ENCODE measurements around the gene KPNA5. TPM values are rescaled to one million over a fixed set of nuclear protein-coding genes. Genes with fewer than 3 reads are reported as not detected.

KPNA5 gene
- total RNA-seq, 1 experiment from 2014 or later, result 12.0 TPM

DNA sequence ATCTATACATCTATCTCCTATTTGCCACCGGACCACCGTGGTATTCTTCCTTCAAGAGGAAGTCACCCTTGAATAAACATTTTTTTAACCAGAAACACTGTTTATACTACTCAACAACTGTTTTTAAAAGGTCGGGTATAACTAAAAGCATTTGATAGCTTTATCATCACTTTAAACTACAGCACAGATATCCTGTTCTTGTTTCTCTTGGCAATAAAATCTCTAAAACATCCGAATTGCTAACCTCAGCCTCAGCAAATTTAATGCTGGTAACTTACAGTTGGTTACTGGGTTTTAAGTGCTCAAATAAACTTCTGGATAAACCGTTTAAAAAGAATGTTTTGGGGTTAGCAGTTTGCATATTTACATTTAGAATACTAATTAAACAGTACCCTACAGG lies 32.9 kb upstream of the KPNA5 start:
- intact Hi-C loops (cut with micrococcal nuclease; ENCODE audit: unreplicated experiment), result loop anchor here (5.0 to 10.0 kb wide), 2 partner anchors 203 to 361 kb away; no protein-coding TSS in a partner anchor
- Mint-ChIP-seq H3K4me3 (ENCODE audit: unreplicated experiment) (no peak overlapping the region), H3K4me1 (ENCODE audit: low read depth, unreplicated experiment) (no peaks in the 10 kb centered on the region), H3K27ac (ENCODE audit: unreplicated experiment) (no peak overlapping the region), H3K9me3 (ENCODE audit: unreplicated experiment) (no peaks in the 10 kb centered on the region), H3K27me3 (ENCODE audit: insufficient read depth, unreplicated experiment) (no peaks in the 10 kb centered on the region), H3K36me3 (ENCODE audit: insufficient read depth, unreplicated experiment) (peaks cover 15% of the 10 kb centered on the region)
- H3K4me1 ChIP-seq, result no peaks in the 10 kb centered on the region
- H3K27me3 ChIP-seq (replicated peaks; ENCODE audit: control insufficient read depth, insufficient read depth, low read length), result no peaks in the 10 kb centered on the region
- H3K9me3 ChIP-seq, result no peaks in the 10 kb centered on the region
- ChIA-PET POLR2A (no interaction called here), CTCF (no interaction called here)
- DNase-seq, result no peak
- TF ChIP-seq, protein P1, sequence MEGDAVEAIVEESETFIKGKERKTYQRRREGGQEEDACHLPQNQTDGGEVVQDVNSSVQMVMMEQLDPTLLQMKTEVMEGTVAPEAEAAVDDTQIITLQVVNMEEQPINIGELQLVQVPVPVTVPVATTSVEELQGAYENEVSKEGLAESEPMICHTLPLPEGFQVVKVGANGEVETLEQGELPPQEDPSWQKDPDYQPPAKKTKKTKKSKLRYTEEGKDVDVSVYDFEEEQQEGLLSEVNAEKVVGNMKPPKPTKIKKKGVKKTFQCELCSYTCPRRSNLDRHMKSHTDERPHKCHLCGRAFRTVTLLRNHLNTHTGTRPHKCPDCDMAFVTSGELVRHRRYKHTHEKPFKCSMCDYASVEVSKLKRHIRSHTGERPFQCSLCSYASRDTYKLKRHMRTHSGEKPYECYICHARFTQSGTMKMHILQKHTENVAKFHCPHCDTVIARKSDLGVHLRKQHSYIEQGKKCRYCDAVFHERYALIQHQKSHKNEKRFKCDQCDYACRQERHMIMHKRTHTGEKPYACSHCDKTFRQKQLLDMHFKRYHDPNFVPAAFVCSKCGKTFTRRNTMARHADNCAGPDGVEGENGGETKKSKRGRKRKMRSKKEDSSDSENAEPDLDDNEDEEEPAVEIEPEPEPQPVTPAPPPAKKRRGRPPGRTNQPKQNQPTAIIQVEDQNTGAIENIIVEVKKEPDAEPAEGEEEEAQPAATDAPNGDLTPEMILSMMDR (IDR thresholded peaks at IDR 0.05; ENCODE audit: insufficient read depth in 1 of 2, low read depth in 1 of 2, low read length in 1 of 2, severe bottlenecking in 1 of 2, unreplicated experiment in 1 of 2), result no peak
- H3K4me3 ChIP-seq (ENCODE audit: low read depth, low read length), result no peak overlapping the region
- no TSS peak for BruUV-seq (replicated peaks)
- no peaks in the 10 kb centered on the region; the same call in 1 of the 2 replicates for H3K36me3 ChIP-seq (ENCODE audit: control insufficient read depth, insufficient read depth, low read length)

DNA sequence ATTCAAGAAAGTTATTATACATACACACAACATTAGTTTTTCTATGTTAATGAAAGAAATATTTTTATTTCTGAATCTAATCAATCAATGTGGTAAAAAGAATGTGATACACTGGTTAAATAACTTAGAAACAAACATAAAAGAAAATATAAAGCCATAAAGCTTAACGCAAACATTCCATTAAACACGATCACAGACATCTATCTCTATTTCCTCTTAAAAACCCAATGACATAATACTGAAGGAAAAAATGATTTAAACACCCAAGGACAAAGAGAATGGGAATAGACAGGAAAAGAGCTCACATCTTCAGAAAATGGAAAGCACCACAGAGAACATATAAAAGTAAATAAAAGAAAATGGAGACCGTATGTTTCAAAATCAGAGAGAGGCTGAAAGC lies 31.9 kb upstream of the KPNA5 start:
- peaks cover 15% of the 10 kb centered on the region for H3K36me3 Mint-ChIP-seq (ENCODE audit: insufficient read depth, unreplicated experiment)
- H3K4me3 ChIP-seq (ENCODE audit: low read depth, low read length), result no peak overlapping the region
- no peaks in the 10 kb centered on the region for H3K27me3 ChIP-seq (replicated peaks; ENCODE audit: control insufficient read depth, insufficient read depth, low read length)
- H3K9me3 ChIP-seq, result no peaks in the 10 kb centered on the region
- no peaks in the 10 kb centered on the region for H3K27me3 Mint-ChIP-seq (ENCODE audit: insufficient read depth, unreplicated experiment)
- TF ChIP-seq, protein P1 (IDR thresholded peaks at IDR 0.05; ENCODE audit: insufficient read depth in 1 of 2, low read depth in 1 of 2, low read length in 1 of 2, severe bottlenecking in 1 of 2, unreplicated experiment in 1 of 2), result no peak
- POLR2A ChIA-PET, result no interaction called here
- intact Hi-C loops (cut with micrococcal nuclease; ENCODE audit: unreplicated experiment), result loop anchor here (5.0 to 10.0 kb wide), 2 partner anchors 204 to 362 kb away; no protein-coding TSS in a partner anchor
- no peaks in the 10 kb centered on the region; the same call in 1 of the 2 replicates for H3K36me3 ChIP-seq (ENCODE audit: control insufficient read depth, insufficient read depth, low read length)
- DNase-seq, result no peak
- no peaks in the 10 kb centered on the region for H3K4me1 Mint-ChIP-seq (ENCODE audit: low read depth, unreplicated experiment)
- H3K4me1 ChIP-seq, result no peaks in the 10 kb centered on the region
- no peak overlapping the region for H3K27ac Mint-ChIP-seq (ENCODE audit: unreplicated experiment)
- H3K9me3 Mint-ChIP-seq (ENCODE audit: unreplicated experiment), result no peaks in the 10 kb centered on the region
- no peak overlapping the region for H3K4me3 Mint-ChIP-seq (ENCODE audit: unreplicated experiment)
- no TSS peak for BruUV-seq (replicated peaks)
- CTCF ChIA-PET, result no interaction called here

DNA sequence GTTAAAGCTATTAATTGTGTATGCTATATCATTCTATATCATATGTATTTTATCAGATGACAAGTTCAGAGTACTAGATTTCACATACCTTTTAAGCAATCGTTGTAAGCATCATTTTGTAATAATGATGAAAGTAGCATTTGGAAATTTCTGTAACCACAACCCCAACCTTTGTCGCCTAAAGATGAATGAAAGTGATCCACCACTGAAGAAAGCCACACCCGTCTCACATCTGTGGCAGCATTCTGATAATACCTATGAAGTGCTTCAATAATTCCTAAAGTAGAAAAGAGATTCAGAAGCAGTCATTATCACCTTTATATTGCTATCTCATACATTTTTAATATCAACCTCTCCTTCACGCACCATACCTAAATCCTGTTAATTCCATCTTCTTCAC lies 29.1 kb upstream of the KPNA5 start:
- H3K36me3 ChIP-seq (ENCODE audit: control insufficient read depth, insufficient read depth, low read length), result no peaks in the 10 kb centered on the region; the same call in 1 of the 2 replicates
- Mint-ChIP-seq H3K4me3 (ENCODE audit: unreplicated experiment) (no peak overlapping the region), H3K36me3 (ENCODE audit: insufficient read depth, unreplicated experiment) (peaks cover 21% of the 10 kb centered on the region), H3K27me3 (ENCODE audit: insufficient read depth, unreplicated experiment) (no peaks in the 10 kb centered on the region), H3K27ac (ENCODE audit: unreplicated experiment) (no peak overlapping the region), H3K9me3 (ENCODE audit: unreplicated experiment) (no peaks in the 10 kb centered on the region), H3K4me1 (ENCODE audit: low read depth, unreplicated experiment) (no peaks in the 10 kb centered on the region)
- ChIA-PET POLR2A (no interaction called here), CTCF (no interaction called here)
- TF ChIP-seq, protein P1 (IDR thresholded peaks at IDR 0.05; ENCODE audit: insufficient read depth in 1 of 2, low read depth in 1 of 2, low read length in 1 of 2, severe bottlenecking in 1 of 2, unreplicated experiment in 1 of 2), result no peak
- H3K9me3 ChIP-seq, result no peaks in the 10 kb centered on the region
- no peaks in the 10 kb centered on the region for H3K27me3 ChIP-seq (replicated peaks; ENCODE audit: control insufficient read depth, insufficient read depth, low read length)
- no peak overlapping the region for H3K4me3 ChIP-seq (ENCODE audit: low read depth, low read length)
- H3K4me1 ChIP-seq, result no peaks in the 10 kb centered on the region
- no TSS peak for BruUV-seq (replicated peaks)
- DNase-seq, result no peak
- intact Hi-C loops (cut with micrococcal nuclease; ENCODE audit: unreplicated experiment), result no loop called here

Data from Caco-2 (cell line).